ENCODE measurements around the gene HNRNPD.
"Not testable (repeated sequence)": the region's sequence is repeated elsewhere in the genome, so short reads cannot be mapped to it uniquely, and the experiment has no call there.

The HNRNPD gene

DNA sequence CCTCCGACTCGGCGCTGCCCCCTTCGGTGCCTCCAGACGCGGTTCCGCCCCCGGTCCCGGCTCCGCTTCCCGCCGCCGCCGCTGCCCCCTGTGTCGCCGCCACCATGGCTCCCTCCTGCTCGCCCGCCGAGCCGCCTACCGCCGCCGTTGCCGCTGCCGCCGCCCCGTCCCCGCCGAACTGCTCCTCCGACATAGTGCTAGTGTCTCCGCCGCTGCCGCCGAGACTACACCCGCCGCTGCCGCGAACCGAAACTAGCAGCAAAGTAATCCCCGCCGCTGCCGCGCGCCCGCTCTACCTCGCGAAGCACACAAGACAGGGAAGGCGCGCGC is 340 bp downstream of the HNRNPD start:
- in situ Hi-C loops (cut with MboI; ENCODE audit: low sequenced_read_pairs), result no loop called here

DNA sequence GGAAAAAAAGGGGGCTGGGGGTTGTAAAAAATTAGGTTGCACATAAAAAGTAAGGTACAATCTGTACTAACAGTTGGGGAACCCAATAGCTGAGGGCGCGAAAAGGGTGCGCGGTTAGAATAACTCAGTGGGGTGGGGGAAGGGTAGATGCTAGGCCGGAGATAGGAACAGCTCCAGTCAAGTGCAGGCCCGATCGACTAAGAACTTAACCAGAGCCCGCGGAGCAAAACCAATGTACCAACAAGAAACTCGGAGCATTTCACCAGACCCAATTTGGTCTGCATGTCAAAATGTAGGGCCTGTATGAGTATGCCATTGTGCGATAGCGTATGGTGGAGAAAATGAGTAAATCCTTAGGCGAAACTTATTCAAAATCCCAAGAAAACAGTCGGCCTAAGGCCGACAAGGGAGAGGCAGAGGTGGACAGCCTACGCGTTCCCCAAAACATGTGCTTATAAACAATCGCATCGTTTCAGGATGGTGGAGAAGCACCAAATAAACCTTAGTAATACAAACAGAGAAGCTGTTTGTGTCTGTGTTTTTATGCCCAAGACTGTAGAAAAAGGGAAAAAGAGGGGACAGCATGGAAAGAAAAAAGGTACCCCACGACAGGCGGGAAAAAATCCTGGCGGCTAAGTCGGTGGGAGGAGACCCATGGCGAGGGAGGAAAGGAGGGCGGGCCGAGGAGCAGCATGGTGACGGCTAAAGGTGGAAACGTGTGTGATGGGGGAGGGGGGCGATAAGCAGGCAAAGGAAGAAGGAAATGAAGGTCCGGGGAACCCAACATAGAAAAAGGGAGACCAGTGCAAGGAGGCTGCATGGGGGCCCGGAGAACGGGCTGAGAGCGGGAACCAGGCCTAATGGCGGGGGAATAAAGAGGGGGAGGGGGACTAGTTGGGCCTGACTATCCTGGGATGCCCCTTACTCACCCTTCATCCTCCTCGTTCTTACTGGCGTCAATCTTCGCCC is 990 bp downstream of the HNRNPD start:
- in situ Hi-C loops (cut with MboI; ENCODE audit: low sequenced_read_pairs), result no loop called here

DNA sequence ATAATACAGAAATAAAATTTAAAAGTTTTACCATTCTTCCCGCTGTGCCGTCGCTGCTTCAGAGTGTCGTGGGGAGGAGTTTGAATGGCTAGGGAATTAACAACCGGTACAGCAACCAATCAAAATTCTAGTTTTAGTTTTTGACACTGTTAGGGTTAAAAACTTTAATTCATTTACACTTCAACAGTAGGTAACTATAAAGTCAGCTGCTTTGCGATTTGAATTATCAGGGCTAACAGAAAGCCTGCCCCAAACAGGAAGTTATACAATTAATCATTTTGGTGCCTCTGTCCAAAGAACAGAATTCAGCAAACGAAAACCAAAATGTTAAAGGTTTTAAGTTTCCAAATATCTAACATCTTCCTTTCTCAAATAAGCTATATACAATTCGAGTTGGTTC is 2.3 kb downstream of the HNRNPD start:
- in situ Hi-C loops (cut with MboI; ENCODE audit: low sequenced_read_pairs), result no loop called here

DNA sequence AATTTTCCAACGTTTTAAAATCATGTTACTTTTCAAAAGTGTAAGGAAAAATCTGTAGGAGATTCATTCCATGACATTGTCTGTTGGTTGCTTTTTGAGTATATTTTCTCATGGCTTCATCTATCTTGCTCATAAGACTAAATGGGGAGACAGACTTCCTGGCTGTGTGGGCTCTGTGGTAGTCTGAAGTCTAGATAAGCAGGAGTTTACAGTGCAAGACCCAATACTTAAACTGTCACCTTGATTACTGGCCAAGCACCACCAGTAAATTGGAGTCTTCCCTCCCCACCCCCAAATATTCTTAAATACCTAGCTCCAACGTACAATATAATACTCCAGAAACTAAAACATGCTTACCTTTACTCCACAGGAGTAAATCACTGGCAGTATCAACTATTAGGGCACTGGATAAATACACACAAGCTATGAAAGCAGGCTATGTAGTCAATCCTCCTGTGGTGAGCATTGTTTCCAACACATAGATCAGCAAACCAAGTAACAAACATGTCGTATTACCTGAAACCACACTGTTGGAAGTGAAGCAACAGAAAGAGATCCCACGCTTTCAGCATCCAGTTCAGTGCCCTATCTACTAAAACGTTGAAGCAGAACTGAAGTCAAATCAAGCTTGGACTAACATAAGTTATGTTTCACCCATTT is 6.2 kb downstream of the HNRNPD start:
- in situ Hi-C loops (cut with MboI; ENCODE audit: low sequenced_read_pairs), result no loop called here

DNA sequence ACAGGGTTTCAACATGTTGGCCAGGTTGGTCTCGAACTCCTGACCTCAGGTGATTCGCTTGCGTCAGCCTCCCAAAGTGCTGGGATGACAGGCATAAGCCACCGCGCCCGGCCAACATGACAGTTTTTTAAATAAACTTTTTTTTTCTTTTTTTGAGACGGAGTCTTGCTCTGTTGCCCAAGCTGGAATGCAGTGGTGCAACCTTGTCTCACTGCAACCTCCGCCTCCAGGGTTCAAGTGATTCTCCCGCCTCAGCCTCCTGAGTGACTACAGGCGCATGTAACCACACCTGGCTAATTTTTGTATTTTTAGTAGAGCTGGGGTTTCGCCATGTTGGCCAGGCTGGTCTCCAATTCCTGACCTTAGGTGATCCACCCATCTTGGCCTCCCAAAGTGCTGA is 7.4 kb downstream of the HNRNPD start:
- in situ Hi-C loops (cut with MboI; ENCODE audit: low sequenced_read_pairs), result not testable (repeated sequence)

DNA sequence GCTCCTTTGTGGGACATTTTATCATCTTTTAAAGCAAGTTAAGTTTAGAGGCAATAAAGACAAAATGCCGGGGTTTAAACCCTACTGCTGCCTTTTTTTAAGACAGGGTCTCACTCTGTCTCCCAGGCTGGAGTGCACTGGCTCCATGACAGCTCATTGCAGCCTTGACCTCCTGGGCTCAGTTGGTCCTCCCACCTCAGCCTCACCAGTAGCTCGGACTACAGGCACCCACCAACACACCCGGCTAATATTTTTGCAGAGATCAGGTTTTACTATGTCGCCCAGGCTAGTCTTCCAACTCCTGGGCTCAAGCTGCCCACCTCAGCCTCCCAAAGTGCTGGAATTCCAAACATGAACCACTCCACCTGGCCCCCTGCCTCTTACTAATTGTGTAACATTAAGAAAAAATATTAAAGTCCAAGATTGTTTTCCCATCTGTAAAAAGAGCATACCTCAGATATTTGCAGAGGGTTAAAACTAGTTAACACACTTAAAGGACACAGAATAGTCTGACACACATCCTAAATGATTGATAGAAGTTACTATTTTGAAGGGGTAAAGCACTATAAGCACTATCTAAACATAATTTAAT is 9.8 kb downstream of the HNRNPD start:
- in situ Hi-C loops (cut with MboI; ENCODE audit: low sequenced_read_pairs), result no loop called here

DNA sequence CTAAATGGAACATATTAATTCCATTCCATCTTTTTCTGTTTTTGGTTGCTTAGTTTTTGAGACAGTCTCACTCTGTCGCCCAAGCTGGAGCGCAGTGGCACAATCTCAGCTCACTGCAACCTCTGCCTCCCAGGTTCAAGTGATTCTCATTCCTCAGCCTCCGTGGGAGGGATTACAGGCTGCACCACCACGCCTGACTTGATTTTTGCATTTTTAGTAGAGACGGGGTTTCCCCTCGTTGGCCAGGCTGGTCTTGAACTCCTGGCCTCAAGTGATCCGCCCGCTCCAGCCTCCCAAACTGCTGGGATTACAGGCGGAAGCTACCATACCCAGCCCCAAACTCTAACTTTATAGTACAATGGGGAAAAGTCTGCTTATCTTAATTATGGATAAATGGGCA is 11.2 kb downstream of the HNRNPD start:
- in situ Hi-C loops (cut with MboI; ENCODE audit: low sequenced_read_pairs), result no loop called here

DNA sequence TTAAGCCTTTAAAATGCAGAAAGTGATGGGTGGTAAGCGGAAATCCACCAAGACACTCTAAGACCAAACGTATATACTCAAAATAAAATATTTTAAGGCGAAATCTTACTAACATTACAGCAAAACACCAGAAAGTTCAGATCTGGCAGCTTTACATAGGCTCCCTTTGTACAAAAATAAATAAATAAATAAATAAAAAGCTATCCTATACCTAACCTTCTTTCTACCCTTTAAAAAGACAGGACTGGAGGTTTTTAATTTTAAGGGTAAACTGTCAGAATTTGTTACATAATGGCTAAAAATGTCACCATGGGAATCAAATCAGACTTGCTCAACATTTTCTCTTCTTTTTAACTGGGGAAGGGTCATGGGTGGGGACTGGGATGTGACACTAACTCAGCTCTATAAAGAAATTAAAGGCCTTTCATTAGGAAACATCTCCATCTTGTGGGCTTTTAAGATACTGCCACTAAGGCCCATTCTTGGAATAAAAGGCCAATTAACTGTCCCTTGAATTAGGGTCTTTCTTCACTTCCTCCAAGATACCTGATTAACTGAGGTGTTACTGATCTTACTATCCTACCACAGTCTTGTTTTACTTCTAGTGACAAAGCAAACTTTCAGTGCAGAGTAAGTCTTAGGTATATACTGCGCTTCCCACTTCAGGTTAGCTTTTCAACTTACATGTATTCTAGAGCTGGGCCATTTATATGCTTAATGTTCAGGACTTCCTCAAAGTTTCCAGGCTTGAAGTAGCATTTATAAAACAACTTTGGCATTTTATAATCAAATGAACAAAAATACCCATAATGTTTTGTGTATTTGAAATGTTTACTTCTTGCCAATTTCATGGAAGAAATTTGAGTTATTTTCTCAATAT is 13.3 kb downstream of the HNRNPD start:
- in situ Hi-C loops (cut with MboI; ENCODE audit: low sequenced_read_pairs), result no loop called here

DNA sequence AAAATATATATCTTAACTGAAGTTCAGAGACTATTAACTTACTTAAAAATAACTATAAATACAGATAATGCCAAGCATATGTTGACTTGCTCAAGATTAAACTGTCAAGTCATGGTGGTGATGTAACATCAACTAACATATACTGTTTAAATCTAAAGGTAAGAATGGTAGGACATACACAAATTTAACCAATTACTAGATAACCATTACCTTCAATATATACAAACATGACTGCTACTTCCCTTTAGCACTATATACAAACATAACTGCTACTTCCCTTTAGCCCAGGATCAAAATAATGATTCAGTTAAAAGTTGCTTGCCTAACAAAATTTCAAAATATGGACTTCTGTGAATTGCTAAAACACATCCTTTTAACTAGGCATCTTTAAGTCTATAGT is 14.9 kb downstream of the HNRNPD start:
- in situ Hi-C loops (cut with MboI; ENCODE audit: low sequenced_read_pairs), result no loop called here

DNA sequence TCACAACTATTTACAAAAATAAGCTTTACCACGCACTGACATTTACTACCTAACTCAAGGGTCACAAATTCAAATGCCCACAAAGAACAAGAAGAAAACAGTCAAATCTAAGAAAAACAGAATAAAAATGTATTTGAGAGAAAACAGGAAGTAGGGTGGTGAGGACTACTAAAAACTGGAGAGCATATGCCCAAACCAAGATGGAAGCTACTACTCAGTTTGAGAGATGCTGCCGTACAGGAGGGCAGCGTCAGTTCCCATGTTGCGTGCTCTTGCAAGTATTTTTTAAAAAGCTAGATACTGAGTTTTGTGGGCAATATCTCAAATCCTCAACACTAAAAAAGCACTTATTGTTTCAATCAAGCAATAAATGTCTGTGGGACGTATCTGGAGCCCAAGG is 16.2 kb downstream of the HNRNPD start:
- in situ Hi-C loops (cut with MboI; ENCODE audit: low sequenced_read_pairs), result no loop called here

DNA sequence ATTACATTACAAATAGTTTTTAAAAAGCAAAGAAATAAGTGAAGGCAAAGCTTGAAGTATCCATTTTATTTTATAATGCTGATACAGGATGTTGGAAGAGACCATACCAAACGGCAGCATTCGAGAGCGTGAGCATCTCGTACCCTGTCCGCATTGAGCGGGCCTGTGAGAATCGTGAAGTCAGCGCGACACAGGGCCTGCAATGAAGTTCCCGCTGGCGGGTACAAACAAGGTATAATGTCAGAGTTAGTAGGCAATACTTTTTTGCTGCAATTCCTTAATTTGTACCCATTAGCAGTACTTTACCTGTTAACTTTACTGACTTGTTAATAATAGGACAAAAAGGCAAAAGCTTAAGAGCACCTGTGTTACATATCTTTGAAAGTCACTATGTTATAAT is 19.0 kb downstream of the HNRNPD start:
- in situ Hi-C loops (cut with MboI; ENCODE audit: low sequenced_read_pairs), result no loop called here

DNA sequence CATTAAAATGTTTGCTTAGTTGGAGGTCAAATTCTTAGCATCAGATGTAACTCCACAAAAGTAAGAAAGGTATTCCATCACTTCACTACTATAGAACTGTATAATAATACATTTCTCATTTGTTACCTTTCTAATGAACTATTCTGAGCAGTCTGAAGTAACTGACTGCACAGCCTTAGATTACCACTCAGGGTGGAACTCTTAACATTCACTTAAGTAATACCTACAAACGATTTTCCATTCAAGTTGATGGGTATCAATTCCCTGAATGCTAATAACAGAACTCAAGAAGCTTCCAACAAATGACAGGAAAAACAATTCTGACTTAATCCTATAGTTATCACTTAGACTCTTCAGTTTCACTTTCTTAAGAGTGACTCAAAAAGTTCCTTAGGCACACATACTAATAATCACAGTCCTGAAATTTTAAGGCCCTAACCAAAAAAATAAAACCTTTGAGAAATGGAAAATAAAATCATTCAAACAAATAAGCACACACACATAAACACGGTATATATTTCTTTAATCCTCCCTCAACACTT is 20.9 kb downstream of the HNRNPD start:
- in situ Hi-C loops (cut with MboI; ENCODE audit: low sequenced_read_pairs), result no loop called here

DNA sequence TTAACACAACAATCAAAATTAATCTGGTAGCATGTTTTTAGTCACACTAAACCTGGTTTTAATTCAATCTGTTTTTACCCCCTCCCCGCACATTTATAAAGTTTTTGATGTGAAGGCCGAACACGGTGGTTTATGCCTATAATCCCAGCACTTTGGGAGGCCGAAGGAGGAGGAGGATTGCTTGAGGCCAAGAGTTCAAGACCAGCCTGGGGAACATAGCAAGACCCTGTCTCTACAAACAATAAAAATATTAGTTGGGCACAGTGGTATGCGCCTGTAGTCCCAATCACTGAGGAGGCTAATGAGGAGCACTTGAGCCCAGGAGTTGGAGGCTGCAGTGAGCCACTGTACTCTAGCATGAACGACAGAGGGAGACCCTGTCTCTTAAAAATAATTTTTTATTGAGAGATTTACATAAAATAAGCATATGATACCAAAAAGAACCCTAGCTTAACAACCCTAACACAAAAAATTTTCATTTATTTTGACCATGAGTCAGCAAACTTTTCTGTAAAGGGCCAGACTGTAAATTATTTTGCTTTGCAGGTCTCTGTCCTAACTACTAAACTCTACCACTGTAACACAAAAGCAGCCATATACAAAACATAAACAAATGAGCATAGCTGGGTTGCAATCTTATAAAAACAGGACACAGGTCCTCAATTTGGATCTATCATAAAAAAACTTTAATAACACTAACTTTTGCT is 21.5 kb downstream of the HNRNPD start:
- in situ Hi-C loops (cut with MboI; ENCODE audit: low sequenced_read_pairs), result no loop called here

DNA sequence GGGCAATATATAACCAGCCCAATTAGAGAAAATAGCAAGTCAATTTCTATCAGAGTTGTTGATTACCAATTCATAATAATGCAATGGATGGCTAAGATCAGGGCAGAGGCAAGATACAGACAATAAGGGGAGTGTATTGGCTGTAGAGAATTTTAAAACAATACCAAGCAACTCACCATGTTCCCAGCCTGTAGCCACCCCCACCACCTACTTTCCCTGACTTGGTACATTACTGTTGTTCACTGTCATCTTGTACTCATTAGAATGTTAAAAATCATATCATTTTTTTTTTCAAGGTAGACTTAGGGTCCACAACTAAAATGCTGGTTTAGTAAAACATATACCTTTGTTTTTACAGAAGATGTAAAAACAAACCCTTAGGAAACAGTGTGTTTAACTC is 27.7 kb downstream of the HNRNPD start:
- in situ Hi-C loops (cut with MboI; ENCODE audit: low sequenced_read_pairs), result no loop called here

DNA sequence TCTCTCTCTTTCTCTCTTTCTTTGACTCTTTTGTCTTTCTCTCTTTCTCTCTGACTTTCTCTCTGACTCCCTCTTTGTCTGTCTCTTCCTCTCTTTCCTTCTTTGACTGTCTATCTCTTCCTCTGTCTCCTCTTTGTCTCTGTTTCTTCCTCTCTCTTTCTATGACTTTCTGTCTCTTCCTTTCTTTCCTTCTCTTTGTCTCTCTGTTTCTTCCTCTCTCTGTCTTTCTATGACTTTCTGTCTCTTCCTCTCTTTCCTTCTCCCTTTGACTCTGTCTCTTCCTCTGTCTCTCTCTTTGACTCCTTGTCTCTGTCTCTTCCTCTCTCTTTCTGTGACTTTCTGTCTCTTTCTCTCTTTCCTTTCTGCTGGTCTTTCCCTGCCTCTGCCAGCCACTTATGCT is 38.7 kb downstream of the HNRNPD start:
- in situ Hi-C loops (cut with MboI; ENCODE audit: low sequenced_read_pairs), result no loop called here

DNA sequence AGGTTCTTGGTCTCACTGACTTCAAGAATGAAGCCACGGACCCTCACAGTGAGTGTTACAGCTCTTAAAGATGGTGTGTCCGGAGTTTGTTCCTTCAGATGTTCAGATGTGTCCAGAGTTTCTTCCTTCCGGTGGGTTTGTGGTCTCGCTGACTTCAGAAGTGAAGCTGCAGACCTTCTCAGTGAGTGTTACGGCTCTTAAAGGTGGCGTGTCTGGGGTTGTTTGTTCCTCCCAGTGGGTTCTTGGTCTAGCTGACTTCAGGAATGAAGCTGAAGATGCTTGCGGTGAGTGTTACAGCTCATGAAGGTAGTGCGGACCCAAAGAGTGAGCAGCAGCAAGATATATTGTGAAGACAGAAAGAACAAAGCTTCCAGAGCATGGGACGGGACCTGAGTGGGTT is 40.1 kb downstream of the HNRNPD start:
- in situ Hi-C loops (cut with MboI; ENCODE audit: low sequenced_read_pairs), result not testable (repeated sequence)

DNA sequence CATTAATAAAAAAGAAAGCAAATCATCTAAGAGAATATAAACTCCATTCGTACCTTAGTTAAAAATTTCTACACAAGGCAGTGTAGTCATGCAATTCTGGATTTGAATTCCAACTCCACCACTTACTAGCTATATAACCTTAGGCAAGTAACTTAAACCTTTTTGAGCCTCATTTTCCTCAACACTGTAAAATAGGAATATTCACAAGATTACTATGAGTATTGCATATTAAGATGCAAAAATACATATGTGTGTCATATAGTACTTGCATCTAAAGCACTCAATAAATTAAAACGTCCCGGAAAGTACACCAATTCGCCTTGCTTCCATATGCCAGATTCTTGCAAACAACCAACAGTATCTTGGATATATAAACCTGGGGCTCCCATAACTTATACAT is 42.0 kb downstream of the HNRNPD start:
- in situ Hi-C loops (cut with MboI; ENCODE audit: low sequenced_read_pairs), result no loop called here

DNA sequence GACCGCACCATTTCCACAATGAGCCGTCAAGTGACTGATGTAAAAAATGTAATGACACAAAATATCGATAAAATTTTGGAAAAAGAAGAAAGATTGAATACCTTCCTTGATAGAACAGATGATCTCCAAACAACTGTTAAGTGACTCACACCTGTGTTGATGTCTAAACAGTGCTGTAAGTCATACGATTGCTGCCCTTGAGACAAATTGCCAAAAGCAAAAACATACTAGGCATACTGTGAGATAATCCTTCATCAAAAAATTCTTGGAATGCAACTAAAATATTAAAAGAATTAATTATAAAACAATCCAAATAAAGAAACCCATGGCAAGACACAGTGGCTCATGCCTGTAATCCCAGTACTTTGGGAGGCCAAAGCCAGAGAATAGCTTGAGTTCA is 53.4 kb downstream of the HNRNPD start:
- in situ Hi-C loops (cut with MboI; ENCODE audit: low sequenced_read_pairs), result no loop called here

DNA sequence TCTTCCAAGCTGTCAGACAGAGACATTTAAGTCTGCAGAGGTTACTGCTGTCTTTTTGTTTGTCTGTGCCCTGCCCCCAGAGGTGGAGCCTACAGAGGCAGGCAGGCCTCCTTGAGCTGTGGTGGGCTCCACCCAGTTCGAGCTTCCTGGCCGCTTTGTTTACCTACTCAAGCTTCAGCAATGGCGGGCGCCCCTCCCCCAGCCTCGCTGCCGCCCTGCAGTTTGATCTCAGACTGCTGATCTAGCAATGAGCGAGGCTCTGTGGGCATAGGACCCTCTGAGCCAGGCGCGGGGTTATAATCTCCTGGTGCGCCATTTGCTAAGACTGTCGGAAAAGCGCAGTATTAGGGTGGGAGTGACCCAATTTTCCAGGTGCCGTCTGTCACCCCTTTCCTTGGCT is 70.7 kb downstream of the HNRNPD start:
- in situ Hi-C loops (cut with MboI; ENCODE audit: low sequenced_read_pairs), result not testable (repeated sequence)

All from HL-60/S4 (cell line).